Measurements from ENCODE around the gene CASP14.
"Not testable (repeated sequence)": the region's sequence is repeated elsewhere in the genome, so short reads cannot be mapped to it uniquely, and the experiment has no call there.

The CASP14 gene, protein sequence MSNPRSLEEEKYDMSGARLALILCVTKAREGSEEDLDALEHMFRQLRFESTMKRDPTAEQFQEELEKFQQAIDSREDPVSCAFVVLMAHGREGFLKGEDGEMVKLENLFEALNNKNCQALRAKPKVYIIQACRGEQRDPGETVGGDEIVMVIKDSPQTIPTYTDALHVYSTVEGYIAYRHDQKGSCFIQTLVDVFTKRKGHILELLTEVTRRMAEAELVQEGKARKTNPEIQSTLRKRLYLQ

DNA sequence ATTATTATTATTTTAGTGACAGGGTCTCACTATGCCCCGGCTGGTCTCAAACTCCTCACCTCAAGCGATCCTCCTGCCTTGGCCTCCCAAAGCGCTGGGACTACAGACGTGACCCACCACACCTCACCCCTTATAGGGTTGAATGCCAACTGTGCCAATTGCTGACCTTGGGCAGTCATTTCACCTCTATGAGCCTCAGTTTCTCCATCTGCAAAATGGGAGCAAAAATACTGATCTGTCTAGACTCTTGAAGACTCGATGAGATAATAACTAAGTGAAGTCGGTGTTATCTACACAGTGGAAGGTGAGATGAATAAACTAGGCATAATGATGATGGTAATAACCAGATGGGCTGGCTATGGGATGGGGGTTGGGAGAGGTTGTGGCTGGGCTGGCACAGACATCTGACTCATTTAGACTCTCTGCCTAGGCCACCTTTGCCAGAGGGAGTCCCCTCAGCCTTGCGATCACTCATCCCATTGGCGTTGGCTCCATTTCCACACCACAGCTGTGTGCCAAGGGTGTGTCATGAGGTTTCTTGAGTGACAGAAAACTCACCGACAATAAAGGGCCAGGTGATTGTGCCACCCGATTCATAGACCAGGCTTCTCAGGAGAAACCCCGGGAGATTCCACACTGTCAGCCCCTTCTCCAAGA is at the start of gene CASP14:
CASP14 (plus strand) TSS at position 596 of the 657 bp plus-strand sequence. CDS start 2,772 bp downstream, outside the sequence.
- no peak for DNase-seq (ENCODE audit: low read depth)

DNA sequence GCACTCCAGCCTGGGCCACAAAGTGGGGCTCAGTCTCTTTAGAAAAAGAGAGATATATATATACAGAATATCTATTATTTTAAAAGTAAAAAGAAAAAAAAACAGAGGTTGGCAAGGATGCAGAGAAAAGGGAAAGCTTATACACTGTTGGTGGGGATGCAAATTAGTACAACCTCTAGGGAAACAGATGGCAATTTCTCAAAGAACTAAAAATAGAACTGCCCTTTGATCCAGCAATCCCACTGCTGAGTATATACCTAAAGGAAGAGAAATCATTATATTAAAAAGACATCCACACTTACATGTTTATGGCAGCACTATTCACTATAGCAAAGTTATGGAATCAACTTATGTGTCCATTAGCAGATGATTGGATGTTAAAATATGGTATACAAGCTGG is 41.0 kb upstream of the CASP14 start:
- no peak for DNase-seq (ENCODE audit: low read depth)

DNA sequence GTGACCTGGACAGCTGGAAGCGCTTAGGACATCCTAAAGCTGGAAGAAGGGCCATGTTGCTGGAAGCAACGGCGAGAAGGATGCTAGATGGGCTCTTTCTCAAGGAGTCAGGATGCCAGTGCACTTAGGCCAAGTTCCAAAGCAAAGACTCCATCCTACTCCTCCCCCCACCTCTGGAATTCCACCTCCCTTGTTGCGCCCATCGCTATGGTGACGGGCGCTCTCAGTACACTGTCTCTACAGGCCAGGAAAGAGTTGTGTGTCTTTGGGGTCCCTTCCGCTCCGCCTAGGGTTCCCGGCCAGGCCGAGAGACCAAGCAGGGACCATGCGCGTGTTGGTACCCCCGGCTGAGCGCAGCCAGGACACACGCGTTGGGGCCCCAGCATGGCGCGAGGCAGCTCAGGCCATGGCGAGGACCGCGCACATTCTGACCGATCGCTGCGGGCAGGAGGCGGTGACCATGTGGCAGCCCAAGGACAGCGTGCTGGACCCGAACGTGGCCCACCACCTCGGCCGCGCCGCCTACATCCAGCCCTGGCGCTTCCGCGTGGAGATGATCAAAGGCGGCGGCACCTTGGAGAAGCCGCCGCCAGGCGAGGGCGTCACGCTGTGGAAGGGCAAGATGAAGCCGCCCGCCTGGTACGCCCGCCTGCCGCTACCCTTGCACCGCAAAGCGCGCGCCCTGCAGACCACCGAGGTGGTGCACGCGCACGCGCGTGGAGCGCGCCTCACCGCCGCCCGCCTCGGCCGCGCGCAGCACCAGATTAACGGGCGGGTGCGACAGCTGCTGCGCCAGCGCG is 38.6 kb upstream of the CASP14 start:
- no peak for DNase-seq (ENCODE audit: low read depth)

DNA sequence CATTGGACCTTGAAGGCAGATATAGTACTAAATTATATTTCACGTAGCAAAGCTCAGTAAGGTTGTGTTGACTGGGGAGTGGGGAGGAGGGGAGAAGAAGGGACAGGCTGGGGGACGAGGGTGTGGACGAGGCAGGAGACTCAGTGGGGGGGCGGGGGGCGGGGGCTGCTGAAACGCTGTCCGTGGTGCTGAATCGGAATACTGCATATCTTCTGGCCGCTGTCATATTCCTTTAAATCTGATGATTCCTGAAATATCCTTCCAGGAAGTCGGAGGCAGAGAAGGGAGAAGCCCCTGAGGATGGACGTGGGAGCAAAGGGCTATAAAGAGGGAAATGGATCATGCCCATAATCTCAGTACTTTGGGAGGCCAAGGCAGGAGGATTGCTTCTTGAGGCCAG is 34.7 kb upstream of the CASP14 start:
- no peak for DNase-seq (ENCODE audit: low read depth)

DNA sequence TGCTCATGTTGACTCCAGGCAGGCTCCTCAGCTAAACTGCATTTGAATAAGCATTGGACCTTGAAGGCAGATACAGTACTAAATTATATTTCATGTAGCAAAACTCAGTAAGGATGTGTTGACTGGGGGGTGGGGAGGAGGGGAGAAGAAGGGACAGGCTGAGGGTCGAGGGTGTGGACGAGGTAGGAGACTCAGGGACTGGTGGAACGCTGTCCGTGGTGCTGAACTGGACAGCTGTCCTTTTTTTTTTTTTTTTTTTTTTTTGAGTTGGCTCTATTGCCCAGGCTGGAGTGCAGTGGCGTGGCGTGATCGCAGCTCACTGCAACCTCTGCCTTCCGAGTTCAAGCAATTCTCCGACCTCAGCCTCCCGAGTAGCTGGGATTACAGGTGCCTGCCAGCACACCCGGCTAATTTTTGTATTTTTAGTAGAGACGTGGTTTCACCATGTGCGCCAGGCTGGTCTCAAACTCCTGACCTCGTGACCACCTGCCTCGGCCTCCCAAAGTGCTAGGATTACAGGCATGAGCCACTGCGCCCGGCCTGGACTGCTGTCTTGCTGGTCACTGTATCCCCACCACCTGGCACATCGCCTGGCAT is 33.2 kb upstream of the CASP14 start:
- DNase-seq (ENCODE audit: low read depth), result peak; percentile 30

DNA sequence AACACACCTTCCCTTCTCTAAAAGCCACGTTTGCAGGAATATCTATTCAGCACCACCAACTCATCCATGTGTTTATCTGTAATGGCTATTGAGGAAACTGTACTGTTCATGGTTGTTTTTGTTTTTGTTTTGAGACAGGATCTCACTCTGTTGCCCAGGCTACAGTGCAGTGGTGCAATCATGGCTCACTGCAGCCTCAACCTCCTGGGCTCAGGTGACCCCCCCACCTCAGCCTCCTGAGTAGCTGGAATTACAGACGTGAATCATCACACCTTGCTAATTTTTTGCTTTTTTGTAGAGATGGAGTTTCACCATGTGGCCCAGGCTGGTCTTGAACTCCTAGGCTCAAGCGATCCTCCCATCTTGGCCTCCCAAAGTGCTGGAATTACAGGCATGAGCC is 30.4 kb upstream of the CASP14 start:
- not testable (repeated sequence) for DNase-seq (ENCODE audit: low read depth)

DNA sequence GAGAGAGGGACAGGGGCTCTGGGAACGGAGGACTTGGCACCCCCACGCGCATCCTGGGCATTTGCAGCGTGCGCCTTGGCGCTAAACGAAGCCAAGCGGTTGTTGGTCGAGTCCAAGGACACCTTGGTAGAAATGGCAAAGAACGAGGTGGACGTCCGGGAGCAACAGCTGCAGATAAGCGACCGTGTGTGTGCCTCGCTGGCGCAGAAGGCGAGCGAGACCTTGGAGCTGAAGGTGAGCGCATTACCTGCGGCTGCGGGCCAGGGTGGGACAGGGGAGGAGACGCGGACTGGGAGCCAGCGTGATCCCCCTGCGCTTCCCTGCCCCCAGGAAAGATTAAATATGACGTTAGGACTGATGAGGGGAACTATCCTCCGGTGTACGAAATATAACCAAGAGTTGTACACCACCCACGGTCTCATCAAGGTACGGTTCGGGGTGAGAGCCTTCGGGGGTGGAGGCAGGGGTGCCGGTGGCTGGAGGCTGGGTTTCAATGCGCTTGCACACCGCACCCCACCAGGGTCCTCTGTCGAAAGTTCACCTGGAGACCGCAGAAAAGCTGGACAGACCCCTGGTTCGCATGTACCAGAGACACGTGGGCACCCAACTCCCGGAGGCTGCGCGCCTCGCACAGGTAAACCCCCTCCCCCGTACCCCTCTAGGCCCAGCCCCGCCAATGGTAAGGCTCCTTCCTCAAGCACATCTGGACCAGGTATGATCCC is 27.8 kb upstream of the CASP14 start:
- DNase-seq (ENCODE audit: low read depth), result no peak

DNA sequence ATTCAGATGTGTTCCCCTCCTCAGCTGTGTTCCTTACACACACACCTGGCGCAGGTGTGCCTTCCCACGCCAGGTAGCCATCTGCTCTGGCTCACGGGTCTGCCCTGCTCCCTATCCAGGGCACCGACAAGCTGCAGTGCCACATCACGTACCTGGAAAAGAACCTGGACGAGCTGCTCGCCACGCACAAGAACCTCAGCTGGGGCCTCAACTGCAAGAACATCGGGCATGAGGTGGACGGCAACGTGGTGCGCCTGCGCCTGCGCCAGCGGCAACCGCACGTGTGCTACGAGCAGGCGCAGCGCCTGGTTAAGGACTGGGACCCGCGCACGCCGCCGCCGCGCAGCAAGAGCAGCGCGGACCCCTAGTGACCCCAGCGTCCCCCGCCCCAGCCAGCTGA is 26.5 kb upstream of the CASP14 start:
- DNase-seq (ENCODE audit: low read depth), result no peak

DNA sequence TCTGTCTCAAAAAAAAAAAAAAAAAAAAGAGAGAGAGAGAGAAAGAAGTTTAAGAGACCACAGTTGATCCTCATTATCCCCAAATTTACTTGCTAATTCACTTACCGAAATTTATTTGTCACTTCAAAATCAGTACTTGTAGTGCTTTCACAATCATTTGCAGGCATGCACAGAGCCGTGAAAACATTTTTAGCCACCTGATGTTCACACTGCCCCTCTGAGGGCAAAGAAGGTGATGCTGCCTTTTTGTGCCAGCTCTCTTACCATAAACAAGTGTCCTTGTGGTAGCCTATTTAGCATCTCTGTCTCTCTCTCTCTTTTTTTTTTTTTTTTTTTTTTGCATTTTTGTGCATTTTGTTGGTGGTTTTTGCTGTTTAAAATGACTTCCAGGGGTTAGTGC is 24.1 kb upstream of the CASP14 start:
- peak; percentile 23 for DNase-seq (ENCODE audit: low read depth)

DNA sequence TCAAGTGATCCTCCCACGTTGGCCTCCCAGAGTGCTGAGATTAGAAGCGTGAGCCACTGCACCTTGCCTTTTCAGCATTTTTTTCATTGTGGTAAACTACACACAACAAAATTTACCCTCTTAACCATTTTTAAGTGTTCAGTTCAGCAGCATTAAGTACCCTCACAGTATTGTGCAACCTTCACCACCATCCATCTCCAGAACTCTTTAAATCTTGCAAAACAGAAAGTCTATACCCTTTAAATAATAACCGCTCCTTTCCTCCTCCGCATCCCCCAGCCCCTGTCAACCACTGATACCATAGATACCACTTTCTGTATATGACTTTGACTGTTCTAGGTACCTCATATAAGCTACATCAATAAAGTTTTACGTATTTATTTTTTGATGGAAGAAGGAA is 20.8 kb upstream of the CASP14 start:
- no peak for DNase-seq (ENCODE audit: low read depth)

DNA sequence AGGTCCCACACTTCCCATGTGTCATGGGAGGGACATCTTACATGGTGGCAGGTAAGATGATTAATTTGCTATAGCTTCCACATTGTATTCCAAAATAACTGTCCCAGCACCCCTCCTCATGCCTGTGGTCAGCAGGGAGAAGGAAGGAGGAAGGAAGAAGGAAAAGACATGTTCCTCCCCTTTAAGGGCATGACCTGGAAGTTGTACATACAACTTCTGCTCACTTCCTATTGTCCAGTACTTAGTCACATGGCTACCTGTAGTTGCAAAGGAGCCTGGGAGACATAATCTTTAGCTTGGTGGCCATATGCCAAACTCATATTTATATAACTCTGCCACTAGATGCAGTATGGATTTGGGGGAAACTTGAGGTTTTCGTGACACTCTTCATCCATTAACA is 17.6 kb upstream of the CASP14 start:
- no peak for DNase-seq (ENCODE audit: low read depth)

DNA sequence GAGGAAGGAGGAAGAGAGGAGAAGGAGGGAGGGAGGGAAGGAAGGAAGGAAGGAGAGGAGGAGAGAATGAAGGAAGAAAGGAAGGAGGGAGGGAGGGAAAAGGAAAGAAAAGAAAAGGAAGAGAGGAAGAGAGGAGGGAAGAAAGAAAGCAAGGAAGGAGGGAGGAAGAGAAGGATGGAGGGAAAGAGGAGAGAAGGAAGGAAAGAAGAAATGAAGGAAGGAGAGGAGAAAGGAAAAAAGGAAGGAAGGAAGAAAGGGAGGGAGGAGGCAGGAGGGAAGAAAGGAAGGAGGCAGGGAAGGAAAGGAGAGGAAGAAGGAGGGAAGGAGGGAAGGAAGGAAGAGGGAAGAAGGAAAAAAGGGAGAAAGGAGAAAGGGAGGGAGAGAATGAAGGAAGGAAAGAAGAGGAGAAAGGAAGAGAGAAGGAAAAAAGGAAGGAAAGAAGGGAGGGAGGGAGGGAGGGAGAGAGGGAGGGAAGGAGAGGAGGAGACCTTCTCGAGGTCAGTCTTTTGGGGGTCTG is 13.4 kb upstream of the CASP14 start:
- DNase-seq (ENCODE audit: low read depth), result no peak

DNA sequence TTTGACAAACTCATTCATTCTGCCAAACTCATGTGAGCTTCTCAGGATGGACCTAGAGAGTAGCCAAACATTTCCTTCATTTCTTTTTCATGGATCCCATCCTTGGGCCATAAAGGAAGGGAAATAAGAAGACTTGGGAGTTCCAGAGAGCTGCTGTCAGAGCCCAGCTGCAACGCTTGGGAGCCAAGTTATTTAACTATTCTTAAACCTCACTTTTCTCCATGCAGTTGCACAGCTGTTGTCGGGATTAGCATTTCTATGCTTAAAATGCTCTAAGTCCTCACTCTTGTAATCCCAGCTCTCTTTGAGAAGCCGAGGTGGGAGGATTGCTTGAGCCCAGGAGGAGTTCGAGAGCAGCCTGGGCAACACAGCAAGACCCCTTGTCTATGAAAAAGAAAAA is 11.7 kb upstream of the CASP14 start:
- DNase-seq (ENCODE audit: low read depth), result no peak

DNA sequence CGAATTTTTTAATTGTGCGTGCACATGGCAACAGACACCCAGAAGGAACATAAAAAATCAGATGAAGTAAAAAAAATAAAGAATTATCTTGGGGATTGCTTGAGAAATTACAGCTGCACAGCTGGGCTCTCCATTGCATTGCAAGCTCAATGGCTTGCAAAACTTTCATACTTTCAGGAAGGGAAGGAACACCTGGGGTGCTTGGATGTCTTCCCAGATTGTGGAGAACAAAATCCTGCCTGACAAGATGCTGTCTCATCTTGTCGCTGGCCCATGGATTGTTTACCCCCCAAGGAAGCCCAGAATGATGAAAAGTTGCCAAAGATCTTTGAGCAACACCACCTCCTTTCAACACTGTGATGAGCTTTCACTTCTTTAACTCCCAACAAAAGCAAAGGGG is 11.0 kb upstream of the CASP14 start:
- DNase-seq (ENCODE audit: low read depth), result no peak

DNA sequence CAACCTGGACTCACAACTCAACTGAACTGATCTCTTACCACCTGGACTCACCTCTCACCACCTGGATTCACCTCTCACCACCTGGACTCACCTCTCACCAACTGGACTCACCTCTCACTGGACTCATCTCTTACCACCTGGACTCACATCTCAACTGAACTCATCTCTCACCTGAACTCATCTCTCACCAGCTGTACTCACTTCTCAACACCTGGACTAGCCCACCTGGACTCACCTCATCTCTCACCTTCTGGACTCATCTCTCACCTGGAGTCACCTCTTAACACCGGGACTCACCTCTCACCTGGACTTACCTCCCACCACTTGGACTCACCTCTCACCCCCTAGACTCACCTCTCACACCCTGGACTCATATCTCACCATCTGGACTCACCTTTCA is 7.3 kb upstream of the CASP14 start:
- DNase-seq (ENCODE audit: low read depth), result no peak

DNA sequence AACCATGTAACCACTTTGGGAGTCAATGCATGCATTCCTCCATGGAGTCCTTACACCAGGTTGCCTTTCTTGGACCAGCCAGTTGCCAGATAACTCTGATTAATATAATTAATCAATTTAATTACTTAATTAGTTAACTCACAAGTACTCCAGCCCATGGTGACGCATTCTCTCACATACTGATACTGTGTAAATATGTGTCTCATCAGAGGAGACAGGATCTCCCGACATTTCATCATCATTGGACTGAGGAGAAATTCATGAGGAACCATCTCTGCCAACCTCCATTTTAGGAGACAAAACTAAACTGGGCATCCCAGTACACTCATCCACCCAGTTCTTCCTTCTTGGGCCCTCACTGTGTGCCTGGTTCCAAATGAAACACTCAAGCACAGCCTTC is 6.5 kb upstream of the CASP14 start:
- no peak for DNase-seq (ENCODE audit: low read depth)

DNA sequence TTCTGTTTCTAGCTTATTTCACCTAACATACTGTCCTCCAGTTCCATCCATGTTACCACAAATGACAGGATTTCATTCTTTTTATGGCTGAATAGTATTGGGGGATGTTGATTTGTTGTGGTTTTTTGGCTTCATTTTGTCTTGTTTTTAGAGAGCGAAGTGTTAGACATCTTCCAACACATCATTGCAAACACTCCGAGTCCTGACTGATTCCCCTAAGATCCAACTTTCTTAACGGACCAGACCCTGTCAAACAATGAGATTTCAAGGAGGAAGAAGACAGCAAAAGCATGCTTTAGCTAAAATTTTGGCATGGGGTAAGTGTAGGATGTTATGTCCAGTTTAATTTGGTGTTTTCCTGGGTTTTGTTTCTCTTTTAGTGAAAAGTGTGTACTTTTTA is 3.8 kb upstream of the CASP14 start:
- no peak for DNase-seq (ENCODE audit: low read depth)

DNA sequence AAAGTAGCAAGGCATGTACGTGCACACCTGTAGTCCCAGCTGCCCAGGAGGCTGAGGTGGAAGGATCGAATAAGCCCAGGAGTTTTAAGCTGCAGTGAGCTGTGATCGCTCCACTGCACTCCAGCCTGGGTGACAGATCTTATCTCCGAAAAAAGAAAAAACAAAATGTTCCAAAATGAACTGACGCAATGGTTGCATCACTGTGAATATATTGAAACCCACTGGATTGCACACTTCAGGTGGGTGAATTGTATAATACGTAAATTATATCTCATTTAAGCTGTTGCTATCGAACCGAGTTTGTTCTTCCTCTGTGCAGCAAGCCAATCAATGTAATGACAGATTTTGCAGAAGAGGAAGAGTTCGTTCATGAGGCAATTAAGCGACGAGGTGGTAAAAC is 1.6 kb upstream of the CASP14 start:
- DNase-seq (ENCODE audit: low read depth), result no peak

DNA sequence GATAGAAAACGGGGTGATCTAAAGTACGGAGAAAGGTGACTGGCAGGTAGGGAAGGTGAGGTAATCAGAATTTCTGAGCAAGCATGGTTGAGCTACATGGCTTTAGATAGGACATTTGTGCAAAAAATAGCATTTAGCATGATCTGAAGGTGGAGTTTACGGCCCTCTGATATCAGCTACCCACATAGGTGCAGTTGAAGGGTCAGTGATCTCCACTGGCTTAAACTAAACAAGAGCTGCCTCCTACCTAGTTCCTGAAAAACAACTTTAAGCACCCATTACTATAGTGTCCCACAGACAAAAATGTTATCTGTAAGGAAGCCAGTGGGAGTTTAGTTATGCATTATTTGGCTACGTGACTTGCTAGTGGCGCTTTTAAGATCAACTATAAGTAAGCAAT is 1.2 kb upstream of the CASP14 start:
- no peak for DNase-seq (ENCODE audit: low read depth)

DNA sequence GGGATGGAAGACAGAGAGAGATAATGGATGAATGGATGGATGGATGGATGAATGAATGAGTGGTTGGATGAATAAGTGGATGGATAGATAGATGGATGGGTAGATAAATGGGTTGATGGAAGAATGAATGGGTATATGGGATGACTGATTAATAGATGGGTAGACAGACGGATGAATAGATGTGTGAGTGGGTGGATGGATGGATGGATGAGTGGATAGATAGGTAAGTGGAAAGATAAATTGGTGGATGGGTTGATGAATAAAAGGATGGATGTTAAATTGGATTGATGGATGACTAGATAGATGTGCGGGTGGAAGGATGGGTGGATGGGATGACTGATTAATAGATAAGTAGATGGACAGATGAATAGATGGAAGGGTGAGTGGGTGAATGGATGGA is 1.4 kb downstream of the CASP14 start:
- DNase-seq (ENCODE audit: low read depth), result no peak

DNA sequence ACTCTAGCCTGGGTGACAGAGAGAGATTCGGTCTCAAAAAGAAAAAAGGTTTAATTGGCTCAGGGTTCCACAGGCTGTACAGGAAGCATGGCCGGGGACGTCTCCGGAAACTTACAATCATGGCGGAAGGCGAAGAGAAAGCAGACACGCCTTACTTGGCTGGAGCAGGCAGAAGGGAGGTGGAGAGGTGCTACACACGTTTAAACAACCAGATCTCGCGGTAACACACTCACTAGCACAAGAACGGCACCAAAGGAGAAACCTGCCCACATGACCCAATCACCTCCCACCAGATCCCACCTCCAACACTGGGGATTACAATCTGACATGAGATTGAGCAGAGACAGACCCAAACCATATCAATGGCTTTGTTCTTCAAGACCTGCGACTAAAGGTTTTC is 12.8 kb downstream of the CASP14 start:
- no peak for DNase-seq (ENCODE audit: low read depth)

DNA sequence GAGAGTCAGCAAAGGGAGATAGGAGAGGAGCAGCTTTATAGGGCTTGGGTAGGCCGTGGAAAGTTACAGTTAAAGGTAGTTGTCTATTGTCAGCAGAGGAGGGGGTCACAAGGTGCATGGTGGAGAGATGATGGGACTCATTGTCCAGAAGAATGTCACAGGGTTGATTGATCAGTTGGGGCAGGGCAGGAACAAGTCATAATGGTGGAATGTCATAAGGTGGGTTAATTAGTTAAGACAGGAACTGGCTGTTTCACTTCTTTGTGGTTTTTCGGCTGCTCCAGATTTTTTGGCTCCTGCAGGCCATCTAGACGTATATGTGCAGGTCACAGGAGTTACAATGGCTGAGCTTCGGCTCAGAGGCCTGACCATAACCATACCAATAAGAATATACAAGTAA is 21.1 kb downstream of the CASP14 start:
- DNase-seq (ENCODE audit: low read depth), result not testable (repeated sequence)

Data from ELR (cell line).